Peyer's patch (tissue), 4 donors: Measurements from ENCODE around the gene KCNC4.

ENCODE experiments used
- CTCF ChIP-seq, 6 experiments: fragments of 450-650 bp in 4 of 6; fragments of 200-600 bp in 2 of 6; sonication (generic) in 1 of 6; IDR thresholded peaks; one replicate each; pipeline ENCODE4 v1.5.1; 2017 to 2019; ENCODE audit warnings: antibody characterized with exemption in 6 of 6, mild to moderate bottlenecking in 3 of 6, moderate library complexity in 1 of 6
- POLR2A ChIP-seq, 2 donors: fragments of 450-650 bp; IDR thresholded peaks; one replicate each; pipeline ENCODE4 v1.5.1; 2017; ENCODE audit warnings: antibody characterized with exemption in 2 of 2, mild to moderate bottlenecking in 2 of 2, moderate library complexity in 2 of 2

- TF ChIP-seq CTCF (IDR thresholded peaks at IDR 0.05) (no peak), POLR2A (IDR thresholded peaks at IDR 0.05) (no peak)
Observed at GRCh38 chr1:110188035-110188618, 22.0 kb upstream of the KCNC4 start.
